H1 (cell line): Measurements from ENCODE around the gene NR2F1-AS1. TPM values are rescaled to one million over a fixed set of nuclear protein-coding genes. Genes with fewer than 3 reads are reported as not detected.

ENCODE experiments used
- CTCF ChIA-PET: fragments of 300-600 bp; sonication (Branson Sonifier 250); formaldehyde crosslinking; loops from one replicate; lab custom pipeline; 2021; ENCODE audit not compliant: partially characterized antibody; lab: Charles Lee
- POLR2A ChIA-PET: fragments of 300-600 bp; sonication (Branson Sonifier 250); formaldehyde crosslinking; loops from one replicate; lab custom pipeline; 2021; ENCODE audit warnings: inconsistent platforms; ENCODE audit not compliant: partially characterized antibody; lab: Charles Lee
- DNase-seq, 2 experiments: peaks; one replicate each; pipeline versions ENCODE4 v3.0.0 to v3.0.0-alpha.2; 2010 to 2022; ENCODE audit warnings: low spot score in 2 of 2, low read depth in 1 of 2, mixed read lengths in 1 of 2
- FAIRE-seq: peaks from 2 replicates; lab custom pipeline; 2011; peaks lifted over from hg19 to GRCh38; lab: Jason Lieb, UNC
- H2AFZ ChIP-seq: 2 replicates; pipeline ENCODE4 v1.8.1; 2012; ENCODE audit warnings: low read length, inconsistent platforms
- H2AK5ac ChIP-seq: 2 replicates; pipeline ENCODE4 v1.6.1; 2013; ENCODE audit warnings: low read depth, low read length
- H2BK120ac ChIP-seq: replicated peaks from 2 replicates; pipeline ENCODE3; 2013; ENCODE audit warnings: low read depth, low read length, inconsistent platforms
- H2BK12ac ChIP-seq: 2 replicates; pipeline ENCODE4 v1.6.1; 2013; ENCODE audit warnings: low read depth, low read length
- H2BK15ac ChIP-seq: 2 replicates; pipeline ENCODE4 v1.6.1; 2013; ENCODE audit warnings: low read length
- H2BK20ac ChIP-seq: 2 replicates; pipeline ENCODE4 v1.6.1; 2013; ENCODE audit warnings: low read length
- H2BK5ac ChIP-seq: 2 replicates; pipeline ENCODE4 v1.6.1; 2013; ENCODE audit warnings: low read depth, low read length
- H3K14ac ChIP-seq: 2 replicates; pipeline ENCODE4 v1.6.1; 2013; ENCODE audit warnings: inconsistent platforms; ENCODE audit not compliant: insufficient read length
- H3K18ac ChIP-seq: 2 replicates; pipeline ENCODE4 v1.6.1; 2013; ENCODE audit warnings: low read length; ENCODE audit errors: extremely low read depth
- H3K23ac ChIP-seq: 2 replicates; pipeline ENCODE4 v1.6.1; 2013; ENCODE audit warnings: inconsistent platforms; ENCODE audit not compliant: insufficient read length
- H3K23me2 ChIP-seq: 2 replicates; pipeline ENCODE4 v1.6.1; 2013; ENCODE audit warnings: low read depth, low read length
- H3K27ac ChIP-seq: 2 replicates; pipeline ENCODE4 v1.6.1; 2011; ENCODE audit warnings: low read depth, low read length, inconsistent platforms
- H3K27me3 ChIP-seq, 4 experiments: replicated peaks in 1 of 4; 1 replicate in 1 of 4; 2 replicates in 3 of 4; pipeline versions ENCODE4 v1.6.1 to v1.8.1; 2011 to 2013; ENCODE audit warnings: low read length in 3 of 4, mild to moderate bottlenecking in 3 of 4, inconsistent platforms in 2 of 4, mixed read lengths in 2 of 4, moderate library complexity in 1 of 4; ENCODE audit not compliant: control insufficient read depth in 3 of 4, insufficient read depth in 3 of 4; ENCODE audit errors: extremely low read depth in 1 of 4
- H3K36me3 ChIP-seq, 4 experiments: 2 replicates each; pipeline versions ENCODE4 v1.6.1 to v1.8.1; 2011 to 2013; ENCODE audit warnings: mild to moderate bottlenecking in 4 of 4, low read length in 3 of 4, moderate library complexity in 2 of 4, control low read depth in 1 of 4, inconsistent platforms in 1 of 4; ENCODE audit not compliant: insufficient read depth in 4 of 4, control insufficient read depth in 2 of 4
- H3K4ac ChIP-seq: replicated peaks from 2 replicates; pipeline ENCODE3; 2013; ENCODE audit warnings: low read length, low read depth, mixed read lengths, inconsistent platforms; ENCODE audit not compliant: insufficient read length
- H3K4me1 ChIP-seq, 4 experiments: replicated peaks in 1 of 4; 1 replicate in 1 of 4; 2 replicates in 3 of 4; pipeline versions ENCODE4 v1.6.1 to v1.8.1; 2011 to 2013; ENCODE audit warnings: low read length in 3 of 4, inconsistent platforms in 2 of 4, mixed read lengths in 1 of 4; ENCODE audit not compliant: insufficient read depth in 4 of 4, control insufficient read depth in 3 of 4
- H3K4me2 ChIP-seq, 2 experiments: 2 replicates each; pipeline versions ENCODE4 v1.6.1 to v1.8.1; 2011 to 2013; ENCODE audit warnings: low read depth in 2 of 2, low read length in 2 of 2, control low read depth in 1 of 2, inconsistent platforms in 1 of 2, mild to moderate bottlenecking in 1 of 2; ENCODE audit not compliant: insufficient read depth in 1 of 2
- H3K4me3 ChIP-seq, 4 experiments: fragments of 200-600, 300-600 bp in 1 of 4; sonication (generic), shearing (Covaris generic), sonication (Bioruptor Twin) in 1 of 4; 2 replicates each; pipeline versions ENCODE4 v1.5.1 to v1.8.1; 2011 to 2016; ENCODE audit warnings: low read length in 4 of 4, low read depth in 3 of 4, control low read depth in 2 of 4, inconsistent platforms in 2 of 4, mild to moderate bottlenecking in 2 of 4, mixed read lengths in 1 of 4, moderate library complexity in 1 of 4; ENCODE audit not compliant: insufficient read depth in 2 of 4; ENCODE audit errors: extremely low read depth in 1 of 4
- H3K56ac ChIP-seq: replicated peaks from 2 replicates; pipeline ENCODE3; 2013; ENCODE audit warnings: low read depth, mild to moderate bottlenecking, mixed read lengths, low read length, inconsistent platforms; ENCODE audit not compliant: insufficient read length
- H3K79me1 ChIP-seq: 2 replicates; pipeline ENCODE4 v1.6.1; 2013; ENCODE audit warnings: low read depth, low read length, control low read depth
- H3K79me2 ChIP-seq, 2 experiments: 2 replicates each; pipeline versions ENCODE4 v1.6.1 to v1.8.1; 2012 to 2013; ENCODE audit warnings: low read length in 2 of 2, mild to moderate bottlenecking in 2 of 2, inconsistent platforms in 1 of 2; ENCODE audit not compliant: insufficient read depth in 2 of 2, control insufficient read depth in 1 of 2
- H3K9ac ChIP-seq, 4 experiments: replicated peaks in 1 of 4; 1 replicate in 1 of 4; 2 replicates in 3 of 4; pipeline versions ENCODE4 v1.6.1 to v1.8.1; 2011 to 2013; ENCODE audit warnings: low read depth in 3 of 4, low read length in 3 of 4, control low read depth in 2 of 4, mild to moderate bottlenecking in 2 of 4, moderate library complexity in 2 of 4, inconsistent platforms in 1 of 4; ENCODE audit errors: extremely low read depth in 1 of 4
- H3K9me3 ChIP-seq, 2 experiments: 2 replicates each; pipeline versions ENCODE4 v1.6.1 to v1.8.1; 2012 to 2013; ENCODE audit warnings: mild to moderate bottlenecking in 2 of 2, moderate library complexity in 2 of 2, control low read depth in 1 of 2, inconsistent platforms in 1 of 2, low read depth in 1 of 2, low read length in 1 of 2, mixed read lengths in 1 of 2; ENCODE audit not compliant: insufficient read depth in 2 of 2
- H4K20me1 ChIP-seq, 2 experiments: replicated peaks in 1 of 2; 2 replicates each; pipeline versions ENCODE3 to v1.8.1; 2011 to 2013; ENCODE audit warnings: inconsistent platforms in 2 of 2, low read length in 2 of 2, mild to moderate bottlenecking in 1 of 2; ENCODE audit not compliant: insufficient read depth in 2 of 2, control insufficient read depth in 1 of 2
- H4K5ac ChIP-seq: 2 replicates; pipeline ENCODE4 v1.6.1; 2013; ENCODE audit warnings: low read length, low read depth, mixed read lengths, inconsistent platforms; ENCODE audit not compliant: insufficient read length
- H4K8ac ChIP-seq: 2 replicates; pipeline ENCODE4 v1.8.0; 2013; ENCODE audit warnings: mild to moderate bottlenecking, moderate library complexity, low read length, inconsistent platforms; ENCODE audit not compliant: insufficient read depth; ENCODE audit errors: extremely low read depth
- H4K91ac ChIP-seq: replicated peaks from 2 replicates; pipeline ENCODE3; 2013; ENCODE audit warnings: low read length, mixed read lengths, inconsistent platforms; ENCODE audit not compliant: insufficient read length
- EP300 ChIP-seq, 2 experiments: IDR thresholded peaks; 1 replicate in 1 of 2; 2 replicates in 1 of 2; pipeline ENCODE4 v1.6.1; 2011 to 2012; ENCODE audit warnings: low read depth in 2 of 2, low read length in 2 of 2, mild to moderate bottlenecking in 2 of 2, borderline replicate concordance in 1 of 2, inconsistent platforms in 1 of 2, moderate library complexity in 1 of 2
- RNF2 ChIP-seq: fragments of 200-900, 300-1000 bp; sonication (generic); IDR thresholded peaks from 2 replicates; pipeline ENCODE4 v1.7.1; 2016; ENCODE audit warnings: borderline replicate concordance, low read depth, mild to moderate bottlenecking, antibody characterized with exemption, low read length; ENCODE audit not compliant: poor library complexity, severe bottlenecking; ENCODE audit errors: missing control alignments
- RXRA ChIP-seq: IDR thresholded peaks from 2 replicates; pipeline ENCODE4 v1.6.1; 2011; ENCODE audit warnings: low read depth, mild to moderate bottlenecking, low read length, moderate library complexity; ENCODE audit not compliant: insufficient read depth
- SIRT6 ChIP-seq: IDR thresholded peaks from one replicate; pipeline ENCODE4 v1.7.1; 2012; ENCODE audit warnings: low read length, inconsistent platforms
- SIX5 ChIP-seq: IDR thresholded peaks from 2 replicates; pipeline ENCODE4 v1.6.1; 2011; ENCODE audit warnings: mild to moderate bottlenecking, low read depth, low read length
- SRF ChIP-seq: IDR thresholded peaks from 2 replicates; pipeline ENCODE4 v1.6.1; 2011; ENCODE audit warnings: mild to moderate bottlenecking, low read depth, low read length, moderate library complexity
- TBP ChIP-seq: IDR thresholded peaks from 2 replicates; pipeline ENCODE4 v1.6.1; 2011; ENCODE audit warnings: low read depth, low read length, improper control_type of control experiment
- ZNF274 ChIP-seq: IDR thresholded peaks from 2 replicates; pipeline ENCODE4 v1.7.0; 2012; ENCODE audit warnings: low read length, borderline replicate concordance; ENCODE audit errors: extremely low read depth
- WGBS, 2 experiments: shearing (Covaris generic) in 1 of 2; methylation state at CpG; one replicate each; pipeline versions ENCODE4 v1.1.6 to v1.1.7; 2013 to 2015; ENCODE audit warnings: low lambda C conversion rate in 2 of 2, mixed read lengths in 2 of 2, inconsistent platforms in 1 of 2, low coverage in 1 of 2, missing lambda C conversion rate in 1 of 2; ENCODE audit not compliant: insufficient replicate concordance in 2 of 2, insufficient coverage in 1 of 2, insufficient read length in 1 of 2; ENCODE audit errors: extremely low coverage in 1 of 2, missing lambda C conversion rate in 1 of 2; 5-methylcytosine and 5-hydroxymethylcytosine counted together
- polyA plus RNA-seq, 7 experiments: library from polyadenylated mRNA; depleted of rRNA in 3 of 7; stranded (reverse) in 5 of 7; unstranded in 2 of 7; fragments of >200 nt in 5 of 7; fragments of 200-250 nt in 2 of 7; gene quantifications; 1 replicate in 5 of 7; 2 replicates in 1 of 7; 4 replicates in 1 of 7; pipeline versions ENCODE4 v1.2.1 to v1.2.3, GENCODE V29; 2011 to 2013; ENCODE audit warnings: missing spikeins in 2 of 7, mixed read lengths in 2 of 7
- total RNA-seq: library from RNA; stranded (reverse); fragmentation: NEBNext Ultra II Directional; extraction: Animal tissue kit (Norgen Biotek cat#: 25700); gene quantifications from 2 replicates; pipeline ENCODE4 v1.2.1, GENCODE V29; 2021

NR2F1-AS1 gene
- total and polyA plus RNA-seq, 2 of the 8 experiments (the other 6 are each of a cell fraction or from before 2014, with no cell fraction given): 1.6 to 5.6 TPM

DNA sequence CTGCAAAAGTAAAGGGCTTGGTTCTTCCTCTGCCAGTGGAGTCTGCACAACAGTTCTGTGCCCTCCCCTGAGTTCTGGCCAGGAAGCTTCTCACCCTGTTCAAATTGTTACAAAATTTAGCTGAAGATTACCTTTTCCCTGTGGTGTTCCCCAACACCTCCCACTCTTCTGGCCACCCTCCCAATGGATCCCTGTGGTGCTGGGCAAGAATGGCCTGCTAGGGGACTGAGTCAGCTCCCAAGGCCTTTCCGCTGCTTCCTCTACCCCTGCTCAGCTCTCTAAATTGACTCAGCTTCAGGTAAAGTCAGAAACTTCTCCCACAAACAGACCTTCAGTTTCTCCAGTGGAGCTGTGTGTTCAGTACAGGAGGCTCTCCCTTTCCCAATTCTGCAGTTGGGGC is 186.0 kb downstream of the NR2F1-AS1 start:
- H3K79me2 ChIP-seq: no peaks in the 10 kb centered on the region
- H4K20me1 ChIP-seq: no peaks in the 10 kb centered on the region
- H3K9ac ChIP-seq: no peak overlapping the region
- no peak overlapping the region for H3K27ac ChIP-seq
- H3K18ac ChIP-seq: no peak overlapping the region
- H2BK12ac ChIP-seq: no peak overlapping the region
- no peak overlapping the region for H3K4me3 ChIP-seq
- H3K4me2 ChIP-seq: no peak overlapping the region
- H2BK20ac ChIP-seq: no peak overlapping the region
- no peaks in the 10 kb centered on the region for H3K79me1 ChIP-seq
- H2AK5ac ChIP-seq: no peak overlapping the region
- H3K23me2 ChIP-seq: peaks cover 2% of the 10 kb centered on the region; the same call in 1 of the 2 replicates
- H3K14ac ChIP-seq: no peak overlapping the region
- H3K36me3 ChIP-seq: no peaks in the 10 kb centered on the region
- H2BK5ac ChIP-seq: no peak overlapping the region
- H3K4me1 ChIP-seq: no peaks in the 10 kb centered on the region
- H3K4ac ChIP-seq: no peak overlapping the region
- H3K23ac ChIP-seq: no peak overlapping the region
- H4K91ac ChIP-seq: no peak overlapping the region
- peaks cover 0 to 4% of the 10 kb centered on the region in 2 experiments; a peak in 1 of 4 replicates for H3K9me3 ChIP-seq
- 92% methylated on average over 1 of the region's 1 CpG; no CpG with 5 or more reads in 1 of the 2 experiments for WGBS, 2 experiments
- no peak overlapping the region for H2BK15ac ChIP-seq
- H2BK120ac ChIP-seq: no peak overlapping the region
- DNase-seq (no peak), FAIRE-seq (no peak)
- H4K5ac ChIP-seq: no peak overlapping the region
- no peak overlapping the region for H4K8ac ChIP-seq
- H3K27me3 ChIP-seq: no peaks in the 10 kb centered on the region
- H2AFZ ChIP-seq: no peak overlapping the region
- POLR2A ChIA-PET: no interaction called here
- no peak overlapping the region for H3K56ac ChIP-seq
- CTCF ChIA-PET: interaction anchor here (0.7 to 1.2 kb wide), 3 partner anchors 9 to 249 kb away, joined by 3 to 4 read pairs (median 4); no protein-coding TSS in a partner anchor
- TF ChIP-seq TBP (no peak), SRF (no peak), SIRT6 (no peak), RNF2 (no peak), ZNF274 (no peak), RXRA (no peak), EP300 (IDR thresholded peaks at IDR 0.05; ENCODE audit: borderline replicate concordance in 1 of 2, low read depth in 2 of 2, low read length in 2 of 2) (no peak), SIX5 (no peak)
